Endothelial cell of umbilical vein (primary cell): ENCODE measurements around the gene PKD2L1. TPM values are rescaled to one million over a fixed set of nuclear protein-coding genes. Genes with fewer than 3 reads are reported as not detected.

ENCODE experiments used
- BruUV-seq: library from RNA; stranded (reverse); fragments of 400-500 nt; replicated peaks from 2 replicates; lab custom pipeline; 2021; lab: Mats Ljungman, UMichigan
- CTCF ChIA-PET: fragments of 300-600, 350-600 bp; sonication (Branson Sonifier 250); formaldehyde crosslinking; loops from one replicate; lab custom pipeline; 2021; ENCODE audit warnings: antibody characterized with exemption, inconsistent platforms; lab: Charles Lee
- POLR2A ChIA-PET: fragments of 300-600, 350-600 bp; sonication (Branson Sonifier 250); formaldehyde crosslinking; loops from one replicate; lab custom pipeline; 2021; ENCODE audit warnings: antibody characterized with exemption, inconsistent platforms; lab: Charles Lee
- DNase-seq: peaks from one replicate; pipeline ENCODE4 v3.0.0-alpha.2; 2011; ENCODE audit warnings: low read depth, low spot score
- FAIRE-seq: peaks from 2 replicates; lab custom pipeline; 2011; peaks lifted over from hg19 to GRCh38; lab: Jason Lieb, UNC
- H2AFZ ChIP-seq: 2 replicates; pipeline ENCODE4 v1.6.0; 2012; ENCODE audit warnings: low read depth, low read length, control low read depth, inconsistent platforms
- H3K27ac ChIP-seq: 2 replicates; pipeline ENCODE4 v1.5.1; 2011; ENCODE audit warnings: low read depth, mild to moderate bottlenecking, control low read depth, low read length, moderate library complexity; ENCODE audit not compliant: insufficient read depth
- H3K27me3 ChIP-seq, 2 experiments: 2 replicates each; pipeline versions ENCODE4 v1.6.0 to v1.6.1; 2011; ENCODE audit warnings: low read length in 2 of 2, mixed read lengths in 1 of 2; ENCODE audit not compliant: control insufficient read depth in 2 of 2, insufficient read depth in 2 of 2
- H3K36me3 ChIP-seq, 2 experiments: 2 replicates in 1 of 2; 3 replicates in 1 of 2; pipeline ENCODE4 v1.5.1; 2011; ENCODE audit warnings: low read length in 2 of 2, mild to moderate bottlenecking in 1 of 2, moderate library complexity in 1 of 2; ENCODE audit not compliant: control insufficient read depth in 2 of 2, insufficient read depth in 2 of 2; ENCODE audit errors: extremely low read depth in 1 of 2
- H3K4me1 ChIP-seq: 3 replicates; pipeline ENCODE4 v1.5.1; 2011; ENCODE audit warnings: mild to moderate bottlenecking, low read length; ENCODE audit not compliant: control insufficient read depth, insufficient read depth; ENCODE audit errors: extremely low read depth
- H3K4me2 ChIP-seq: 2 replicates; pipeline ENCODE4 v1.6.1; 2011; ENCODE audit warnings: low read length, control low read depth, mixed read lengths; ENCODE audit not compliant: insufficient read depth
- H3K4me3 ChIP-seq, 3 experiments: fragments of 200-600 bp in 1 of 3; sonication (generic), shearing (Covaris generic) in 1 of 3; replicated peaks in 1 of 3; 2 replicates each; pipeline ENCODE4 v1.5.1; 2011 to 2016; ENCODE audit warnings: control low read depth in 3 of 3, low read length in 3 of 3, mild to moderate bottlenecking in 2 of 3, inconsistent platforms in 1 of 3, low read depth in 1 of 3, moderate library complexity in 1 of 3; ENCODE audit not compliant: insufficient read depth in 1 of 3
- H3K79me2 ChIP-seq: 2 replicates; pipeline ENCODE4 v1.6.0; 2012; ENCODE audit warnings: low read length, inconsistent platforms; ENCODE audit not compliant: control insufficient read depth, insufficient read depth
- H3K9ac ChIP-seq: replicated peaks from 2 replicates; pipeline ENCODE3; 2011; ENCODE audit warnings: low read length, control low read depth; ENCODE audit not compliant: insufficient read depth; ENCODE audit errors: extremely low read depth
- H3K9me1 ChIP-seq: replicated peaks from 3 replicates; pipeline ENCODE4 v1.6.0; 2011; ENCODE audit warnings: mild to moderate bottlenecking, low read length; ENCODE audit not compliant: control insufficient read depth, insufficient read depth; ENCODE audit errors: extremely low read depth
- H3K9me3 ChIP-seq: replicated peaks from 2 replicates; pipeline ENCODE4 v1.5.1; 2012; ENCODE audit warnings: low read length, inconsistent platforms; ENCODE audit not compliant: control insufficient read depth, insufficient read depth
- H4K20me1 ChIP-seq: replicated peaks from 2 replicates; pipeline ENCODE3; 2011; ENCODE audit warnings: mild to moderate bottlenecking, low read length; ENCODE audit not compliant: control insufficient read depth, insufficient read depth; ENCODE audit errors: extremely low read depth
- EZH2 ChIP-seq: IDR thresholded peaks from 2 replicates; pipeline ENCODE4 v1.6.1; 2012; ENCODE audit warnings: borderline replicate concordance, low read depth, mild to moderate bottlenecking, moderate library complexity, low read length, inconsistent platforms; ENCODE audit not compliant: severe bottlenecking
- GATA2 ChIP-seq: IDR thresholded peaks from 2 replicates; pipeline ENCODE4 v1.7.0; 2011; ENCODE audit warnings: low read depth, mild to moderate bottlenecking, moderate library complexity, mixed read lengths, low read length; ENCODE audit not compliant: insufficient read length, insufficient read depth
- MYC ChIP-seq: IDR thresholded peaks from one replicate; pipeline ENCODE4 v1.6.1; 2011; ENCODE audit warnings: mild to moderate bottlenecking, low read depth, low read length
- POLR2A ChIP-seq: IDR thresholded peaks from 2 replicates; pipeline ENCODE4 v1.6.1; 2012; ENCODE audit warnings: low read depth, mild to moderate bottlenecking, control low read depth, low read length
- POLR2AphosphoS5 ChIP-seq: IDR thresholded peaks from 2 replicates; pipeline ENCODE4 v1.6.1; 2012; ENCODE audit warnings: low read depth, mild to moderate bottlenecking, control low read depth, low read length, moderate library complexity; ENCODE audit not compliant: insufficient read depth
- dilution Hi-C: fragments of 300-500 bp; cut with MboI; formaldehyde crosslinking; loops from one replicate; pipeline ENCODE4 v1.15.0; 2019; ENCODE audit warnings: low sequenced_read_pairs; ENCODE audit not compliant: extremely low pct_ligation_motif_present
- intact Hi-C: fragments of 100-400 bp; cut with micrococcal nuclease; formaldehyde crosslinking; loops from one replicate; pipeline ENCODE4 v1.10.0; 2022
- polyA plus RNA-seq, 4 experiments: library from polyadenylated mRNA; depleted of rRNA in 3 of 4; stranded (reverse) in 3 of 4; unstranded in 1 of 4; fragments of >200 nt; gene quantifications; 2 replicates each; pipeline versions ENCODE4 v1.2.1 to v1.2.3, GENCODE V29; 2011 to 2012; ENCODE audit warnings: missing spikeins in 1 of 4
- total RNA-seq: library from RNA; stranded (reverse); gene quantifications from 2 replicates; pipeline ENCODE4 v1.2.3, GENCODE V29; 2021
- TF ChIP-seq, protein P1 (sequence below): IDR thresholded peaks from 2 replicates; pipeline ENCODE4 v1.6.1; 2011; ENCODE audit not compliant: insufficient read depth, insufficient read length

Gene PKD2L1
- total and polyA plus RNA-seq, 2 donors (not counting 3 experiments of a cell fraction or from before 2014, with no cell fraction given) = not detected

DNA sequence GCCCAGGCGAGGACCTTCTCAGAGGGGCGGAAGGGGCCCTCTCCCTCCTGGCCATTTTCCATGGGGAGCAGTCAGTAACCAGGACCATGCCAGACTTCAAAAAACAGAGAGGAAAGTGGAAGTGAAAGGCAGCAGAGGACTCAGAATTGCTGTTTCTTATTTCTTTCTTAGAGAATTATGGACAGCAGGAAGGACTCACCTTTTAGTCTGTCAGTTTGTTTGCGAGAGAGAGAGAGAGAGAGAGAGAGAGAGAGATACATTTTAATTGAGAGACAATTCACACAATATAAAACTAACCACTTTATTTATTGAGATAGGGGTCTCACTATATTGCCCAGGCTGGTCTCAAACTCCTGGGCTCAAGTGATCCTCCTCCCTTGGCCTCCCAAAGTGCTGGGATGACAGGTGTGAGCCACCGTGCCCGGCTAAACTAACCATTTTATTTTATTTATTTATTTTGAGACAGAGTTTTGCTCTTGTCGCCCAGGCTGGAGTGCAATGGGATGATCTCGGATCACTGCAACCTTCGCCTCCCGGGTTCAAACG lies 41.5 kb upstream of the PKD2L1 start:
- intact Hi-C loops (loop anchor here (2.0 to 5.0 kb wide), 3 partner anchors 13 to 541 kb away; partner anchors contain the start of genes ERLIN1 and SLF2), dilution Hi-C loops (no loop called here)
- TF ChIP-seq POLR2AphosphoS5 = no peak
- TF ChIP-seq, protein P1, sequence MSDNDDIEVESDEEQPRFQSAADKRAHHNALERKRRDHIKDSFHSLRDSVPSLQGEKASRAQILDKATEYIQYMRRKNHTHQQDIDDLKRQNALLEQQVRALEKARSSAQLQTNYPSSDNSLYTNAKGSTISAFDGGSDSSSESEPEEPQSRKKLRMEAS = no peak
- TF ChIP-seq GATA2 = no peak
- no peak for TF ChIP-seq MYC
- no peak for TF ChIP-seq POLR2A
- no peak for TF ChIP-seq EZH2
- H3K9me1 ChIP-seq = no peaks in the 10 kb centered on the region
- peaks cover 7% of the 10 kb centered on the region for H3K79me2 ChIP-seq
- DNase-seq (no peak), FAIRE-seq (no peak)
- BruUV-seq = no TSS peak
- no peaks in the 10 kb centered on the region for H3K9me3 ChIP-seq
- no peak overlapping the region for H3K4me3 ChIP-seq
- ChIA-PET CTCF (interaction anchor here (0.5 to 2.0 kb wide), 10 partner anchors 12 to 147 kb away, joined by 3 to 8 read pairs (median 3); partner anchors contain the start of gene SCD), POLR2A (interaction anchor here (0.7 to 1.3 kb wide), 3 partner anchors 10 to 25 kb away, joined by 3 to 17 read pairs (median 3); partner anchors contain the start of gene SCD)
- peak overlapping the region; percentile 46 for H2AFZ ChIP-seq
- H3K4me2 ChIP-seq = peak overlapping the region; percentile 25
- H4K20me1 ChIP-seq = no peaks in the 10 kb centered on the region
- H3K36me3 ChIP-seq = no peaks in the 10 kb centered on the region
- peak overlapping the region; percentile 20 for H3K9ac ChIP-seq
- peak overlapping the region; percentile 51 for H3K27ac ChIP-seq
- peaks cover 48% of the 10 kb centered on the region for H3K4me1 ChIP-seq
- no peaks in the 10 kb centered on the region for H3K27me3 ChIP-seq
